Mesenteric fat pad (tissue), 1 donor: ENCODE measurements around the gene ADIG. TPM values are rescaled to one million over a fixed set of nuclear protein-coding genes. Genes with fewer than 3 reads are reported as not detected.

Source experiments
- DNase-seq: peaks from one replicate; pipeline ENCODE4 v3.0.0-alpha.2; 2020; ENCODE audit warnings: low spot score
- long read RNA-seq: library from polyadenylated mRNA; unstranded; transcript quantifications from one replicate; pipeline ENCODE4 v2.0.0, GENCODE V29; 2020
- total RNA-seq: library from RNA; stranded (reverse); fragmentation: NEBNext Ultra II Directional; extraction: Animal tissue kit (Norgen Biotek cat#: 25700); gene quantifications from one replicate; pipeline ENCODE4 v1.2.1, GENCODE V29; 2021
- donor health status: DM: yes; HTN: yes; CAD: no.

Gene ADIG
- not detected for total RNA-seq
- long read RNA-seq, result 0 reads

DNA sequence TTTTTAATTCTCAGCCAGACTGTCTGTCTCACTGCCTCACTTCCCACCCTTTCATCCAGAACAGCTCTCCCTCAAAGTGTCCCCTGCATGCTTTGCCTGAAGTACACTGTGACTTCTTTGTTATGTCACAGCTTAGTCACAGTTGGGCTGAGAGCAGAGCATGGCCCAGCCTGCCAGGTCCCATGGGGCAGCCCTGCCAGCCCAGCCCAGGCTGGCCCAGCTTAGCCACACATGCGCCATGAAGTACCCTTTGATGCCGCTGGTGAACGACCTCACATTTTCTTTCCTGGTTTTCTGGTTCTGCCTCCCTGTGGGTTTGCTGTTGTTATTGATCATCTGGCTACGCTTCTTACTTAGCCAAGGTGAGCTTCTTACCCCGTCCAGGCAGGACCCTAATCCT, at the start of gene ADIG:
Gene ADIG, plus strand, starts transcription at position 185 of the 400 bp plus-strand sequence. Its CDS starts 54 bp downstream, at position 239.
- no peak for DNase-seq

DNA sequence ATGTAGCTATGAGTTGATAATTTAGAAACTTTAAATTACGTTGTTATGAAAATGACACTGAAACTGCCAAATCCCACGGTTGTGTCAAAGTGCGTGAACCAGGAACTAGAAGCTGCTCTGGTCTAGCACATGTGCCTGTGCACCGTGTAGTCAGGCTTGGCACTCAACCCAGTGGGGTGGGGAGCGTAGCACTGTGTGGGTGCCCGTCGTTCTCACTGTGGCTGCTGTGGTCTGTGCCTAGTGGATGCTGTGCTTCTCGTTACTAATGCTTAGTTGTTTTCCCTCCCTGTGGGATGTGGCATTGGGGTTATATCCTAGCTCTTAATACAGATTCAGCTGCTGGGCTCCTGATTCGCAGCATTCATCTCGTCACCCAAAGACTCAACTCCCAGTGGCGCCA, 46.2 kb upstream of the ADIG start:
- DNase-seq, result no peak

DNA sequence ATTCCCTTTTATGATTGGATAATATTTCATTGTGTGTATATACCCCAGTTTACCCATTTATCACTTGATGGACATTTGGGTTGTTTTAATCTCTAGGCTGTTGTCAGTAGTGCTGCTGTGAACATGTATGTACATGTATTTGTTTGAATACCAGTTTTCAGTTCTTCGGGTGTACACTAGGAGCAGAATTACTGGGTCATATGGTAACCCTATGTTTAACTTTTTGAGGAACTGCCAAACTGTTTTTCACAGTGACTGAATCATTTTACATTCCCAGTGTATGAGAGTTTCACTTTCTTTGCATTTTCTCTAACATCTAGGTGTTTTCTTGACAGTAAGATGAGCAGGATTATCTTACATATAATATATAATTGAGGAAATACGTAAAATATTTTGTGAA, 44.7 kb upstream of the ADIG start:
- no peak for DNase-seq

DNA sequence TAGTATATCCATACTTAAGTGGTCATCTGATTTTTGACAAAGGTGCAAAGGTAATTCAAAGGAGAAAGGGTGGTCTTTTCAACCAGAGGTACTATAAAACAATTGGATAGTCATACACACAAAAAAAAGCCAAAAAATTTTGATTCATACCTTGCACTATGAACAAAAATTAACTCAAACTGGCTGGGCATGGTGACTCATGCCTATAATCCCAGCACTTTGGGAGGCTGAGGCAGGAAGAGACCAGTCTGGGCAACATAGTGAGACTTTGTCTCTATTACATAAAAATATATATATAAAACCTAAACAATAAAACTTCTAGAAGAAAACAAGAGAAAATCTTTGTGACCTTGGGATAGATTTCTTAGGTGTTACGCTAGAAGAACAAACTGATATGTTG, 43.8 kb upstream of the ADIG start:
- no peak for DNase-seq

DNA sequence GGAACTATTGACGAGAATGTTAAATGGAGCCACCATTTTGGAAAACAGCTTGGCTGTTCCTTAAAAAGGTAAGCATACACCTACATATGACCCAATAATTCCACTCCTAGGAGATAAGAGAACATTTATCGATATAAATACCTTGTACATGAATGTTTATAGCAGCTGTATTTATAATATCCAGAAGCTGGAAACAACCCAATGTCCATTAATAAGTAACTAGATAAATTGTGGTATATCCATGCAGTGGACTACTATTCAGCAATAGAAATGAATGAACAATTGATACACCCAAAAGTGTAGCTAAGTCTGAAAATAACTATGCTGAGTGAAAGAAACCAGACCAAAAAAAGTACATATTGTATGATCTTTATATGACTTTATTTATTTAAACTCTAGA, 42.2 kb upstream of the ADIG start:
- DNase-seq, result no peak

DNA sequence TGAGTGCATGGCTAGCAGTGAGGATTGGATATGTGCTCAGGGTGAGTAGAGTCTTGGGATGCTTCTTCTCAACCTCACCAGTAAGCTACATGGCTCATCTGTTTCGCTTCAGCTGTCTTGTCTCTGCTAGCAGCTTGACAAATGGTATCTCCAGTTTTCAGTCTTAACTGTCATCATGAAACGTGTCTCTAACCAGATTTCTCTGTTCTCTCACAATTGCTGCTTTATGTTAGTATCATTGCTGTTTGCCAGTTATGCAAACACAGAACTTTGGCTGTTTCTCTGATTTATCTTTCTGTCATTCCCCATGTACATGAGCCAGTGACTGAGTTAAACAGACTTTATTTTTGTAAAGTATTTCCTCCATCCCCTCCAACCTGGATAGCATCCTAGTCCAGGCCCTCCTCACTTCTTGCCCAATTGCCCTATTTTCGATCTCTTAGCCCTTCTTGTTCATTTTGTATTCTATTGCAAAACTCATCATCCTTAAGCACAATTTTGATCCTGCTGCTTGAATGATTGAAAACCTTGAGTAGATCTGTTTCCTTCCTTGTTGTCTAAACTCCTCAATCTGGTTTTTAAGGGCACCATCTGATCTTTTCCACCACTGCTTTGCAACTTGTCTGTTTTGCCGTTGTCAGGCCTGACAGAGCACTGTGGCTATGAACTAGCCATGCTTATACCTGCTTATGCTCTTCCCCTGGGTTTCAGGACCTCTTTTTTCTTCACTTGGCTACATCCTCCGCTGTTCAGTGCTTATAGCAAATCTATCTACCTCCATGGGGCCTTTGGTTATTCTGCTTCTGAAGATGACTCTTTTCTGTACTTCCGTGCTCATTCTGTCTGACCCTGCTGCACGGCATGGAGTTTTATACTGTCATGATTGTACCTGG, 37.7 kb upstream of the ADIG start:
- DNase-seq, result no peak

DNA sequence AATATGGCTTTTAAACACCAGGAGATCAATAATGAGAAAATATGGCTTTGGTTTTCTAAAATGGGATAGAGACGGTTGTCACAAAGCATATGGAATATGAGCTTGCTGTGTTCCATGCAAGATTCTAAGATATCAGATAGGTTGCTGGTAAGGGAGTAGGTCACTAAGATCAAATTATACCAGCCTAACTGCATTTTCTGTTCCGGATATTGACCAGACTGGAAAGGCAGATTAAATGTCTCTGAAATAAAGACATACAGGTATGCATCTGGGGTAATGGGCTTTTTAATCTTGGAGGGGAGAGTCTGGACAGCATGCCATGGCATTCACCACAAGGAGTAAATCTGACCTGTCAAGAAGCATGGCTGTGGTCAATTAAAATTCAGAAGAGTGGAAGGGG, 35.2 kb upstream of the ADIG start:
- no peak for DNase-seq

DNA sequence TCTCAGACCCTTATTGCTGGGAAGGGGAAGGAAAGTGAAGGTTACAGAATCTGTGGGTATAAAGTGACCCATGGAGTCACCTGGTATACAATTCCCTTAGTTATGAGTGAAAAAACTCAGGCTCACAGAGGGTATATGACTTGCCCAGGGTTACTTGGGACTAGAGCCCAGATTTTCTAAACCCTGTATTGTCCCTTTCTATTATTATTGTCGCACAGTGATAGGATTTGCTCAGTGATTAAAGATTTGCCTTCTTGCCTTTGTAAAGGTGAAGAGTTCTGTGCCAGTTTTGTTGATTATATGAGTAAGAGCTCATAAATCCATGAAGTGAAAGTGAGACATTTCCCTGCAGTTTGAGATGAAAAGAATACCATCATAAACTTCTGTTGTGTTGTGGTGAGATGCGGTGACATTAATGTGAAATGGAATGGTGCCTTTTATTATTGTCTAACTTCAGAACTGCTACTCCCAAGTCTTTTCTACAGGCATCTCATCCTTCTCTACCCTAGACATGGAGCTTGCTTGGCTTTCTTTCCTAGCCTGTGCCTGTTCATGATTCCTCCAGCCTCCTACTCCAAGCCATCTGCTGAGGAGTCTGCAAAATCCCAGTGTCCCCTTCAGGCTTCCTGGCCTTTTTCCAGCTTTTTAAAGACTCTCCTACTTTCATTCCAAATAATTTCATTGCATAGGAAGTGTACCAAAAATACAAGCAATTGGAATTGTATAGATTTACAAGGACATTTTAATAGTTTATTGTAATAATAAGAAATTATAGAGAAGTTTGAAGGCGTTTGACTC, 33.5 kb upstream of the ADIG start:
- no peak for DNase-seq

DNA sequence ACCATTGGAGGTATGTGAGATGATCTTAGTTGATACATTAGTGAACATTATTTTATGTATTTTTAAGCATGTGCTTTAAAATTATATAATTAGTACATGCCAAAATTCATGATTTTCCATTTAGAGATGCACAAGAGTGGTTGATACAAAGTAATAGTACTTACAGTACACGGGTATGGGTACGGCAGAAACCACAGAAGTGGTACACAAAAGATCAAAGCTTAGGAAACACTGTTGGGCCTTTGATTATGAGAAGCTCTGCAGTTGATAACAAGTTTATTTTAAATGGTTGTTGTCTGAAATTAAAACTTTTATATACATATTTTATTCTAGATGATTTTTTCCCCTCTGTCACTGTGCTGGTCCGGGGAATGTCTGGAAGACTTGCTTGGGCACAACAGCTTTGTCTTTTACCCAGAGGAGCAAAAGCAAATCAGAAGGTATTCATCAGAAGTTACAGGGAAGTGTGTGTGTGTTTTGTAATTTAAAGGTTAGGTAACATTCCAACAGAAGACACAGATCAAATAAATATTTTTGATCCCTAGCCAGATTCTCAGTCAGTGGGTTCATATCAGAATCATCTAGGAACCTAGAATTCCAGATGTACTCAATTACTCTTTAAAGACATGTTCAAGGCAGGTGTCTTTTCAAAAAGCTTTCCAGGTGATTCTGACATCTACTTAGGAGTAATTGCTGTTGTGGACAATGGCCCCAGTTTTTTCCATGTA, 32.5 kb upstream of the ADIG start:
- DNase-seq, result no peak

DNA sequence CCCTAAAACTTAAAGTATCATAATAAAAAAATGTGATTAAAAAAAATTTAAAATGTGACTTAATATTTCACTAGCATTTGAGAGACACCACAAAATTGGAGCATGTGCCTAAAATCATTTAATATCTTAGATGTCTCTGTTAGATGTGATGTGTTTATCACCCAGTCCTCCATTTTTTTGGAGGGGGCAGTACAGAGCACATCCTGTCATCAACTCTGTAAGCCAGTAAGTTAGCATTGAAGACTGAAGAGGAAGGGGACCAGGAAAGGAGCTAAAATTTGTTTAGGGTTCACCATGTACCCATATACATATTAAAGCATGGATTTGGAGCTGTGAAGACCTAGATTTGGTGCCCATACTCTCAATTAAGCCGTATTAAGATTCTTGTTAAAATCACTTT, 30.7 kb upstream of the ADIG start:
- no peak for DNase-seq

DNA sequence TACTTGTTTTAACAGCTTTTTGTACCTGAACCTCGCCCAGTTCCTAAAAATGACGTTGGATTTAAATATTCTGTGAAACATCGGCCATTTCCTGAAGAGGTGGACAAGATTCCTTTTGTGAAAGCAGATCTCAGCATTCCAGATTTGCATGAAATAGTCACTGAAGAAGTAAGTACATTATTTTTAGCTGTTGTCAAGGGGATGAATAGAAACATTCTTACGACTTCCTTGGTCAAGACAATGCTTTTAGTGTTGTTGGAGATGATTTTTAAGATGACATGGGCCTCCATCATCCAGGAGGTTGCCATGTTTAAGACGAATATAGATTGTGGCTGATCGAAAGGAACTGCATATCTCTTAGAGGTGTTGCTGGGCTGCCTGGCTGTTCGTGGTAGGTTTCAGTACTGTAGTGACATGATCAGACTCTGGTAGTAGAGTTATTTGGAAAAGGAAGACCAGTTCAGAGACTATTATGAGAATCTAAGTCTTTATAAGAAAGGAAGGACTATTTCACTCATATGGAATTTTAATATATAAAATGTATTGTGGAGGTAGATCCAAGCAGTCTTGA, 29.9 kb upstream of the ADIG start:
- DNase-seq, result no peak

DNA sequence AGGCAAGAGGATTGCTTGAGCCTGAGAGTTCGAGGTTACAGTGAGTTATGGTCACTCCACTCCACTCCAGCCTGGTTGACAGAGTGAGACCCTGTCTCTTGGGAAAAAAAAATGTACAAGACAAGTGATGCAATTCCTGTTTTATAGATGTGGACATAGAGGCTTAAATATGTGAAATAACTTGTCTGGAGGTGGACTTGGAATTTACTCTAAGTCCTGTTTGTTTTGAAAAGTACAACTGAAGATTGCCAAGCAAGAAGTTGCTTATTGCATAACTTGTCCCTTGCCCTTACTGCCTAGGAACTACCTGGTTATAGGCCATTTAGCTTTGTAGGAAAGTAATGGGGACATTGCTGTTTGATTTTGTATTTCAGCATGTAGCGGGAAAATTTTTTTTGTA, 26.0 kb upstream of the ADIG start:
- no peak for DNase-seq

DNA sequence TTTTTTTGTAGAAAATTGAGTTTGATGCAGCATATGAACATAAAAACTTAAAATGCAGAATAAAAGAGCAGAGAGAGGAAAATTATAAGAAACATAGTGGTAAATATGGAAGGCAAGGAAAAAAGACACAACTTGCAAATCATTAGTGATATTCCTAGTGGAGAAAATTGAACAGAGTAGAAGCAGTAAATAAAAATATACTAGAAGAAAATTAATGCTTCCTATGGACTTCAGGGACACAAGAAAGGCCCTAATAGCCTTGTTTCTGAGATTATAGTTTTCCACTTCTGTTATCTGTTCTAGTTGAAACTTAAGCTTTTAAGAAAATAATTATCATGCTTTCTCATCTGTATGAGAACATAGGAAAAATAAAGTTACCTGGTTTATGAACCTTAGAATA, 25.6 kb upstream of the ADIG start:
- no peak for DNase-seq

DNA sequence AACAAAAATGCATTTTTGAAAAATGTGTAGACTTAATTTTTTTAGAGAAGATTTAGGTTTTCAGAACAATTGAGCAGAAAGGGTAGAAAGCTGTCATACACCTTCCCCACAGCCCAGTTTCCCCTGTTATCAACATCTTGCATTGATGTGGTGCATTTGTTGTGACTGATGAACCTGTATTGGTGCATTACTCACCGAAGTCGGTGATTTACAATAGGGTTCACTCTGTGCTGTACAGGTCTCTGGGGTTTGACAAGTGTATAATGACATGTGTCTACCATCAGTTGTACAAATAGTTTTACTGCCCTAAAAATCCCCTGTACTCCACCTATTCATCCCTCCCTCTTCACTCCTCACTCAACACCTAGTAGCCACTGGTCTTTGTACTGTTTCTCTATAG, 23.8 kb upstream of the ADIG start:
- no peak for DNase-seq

DNA sequence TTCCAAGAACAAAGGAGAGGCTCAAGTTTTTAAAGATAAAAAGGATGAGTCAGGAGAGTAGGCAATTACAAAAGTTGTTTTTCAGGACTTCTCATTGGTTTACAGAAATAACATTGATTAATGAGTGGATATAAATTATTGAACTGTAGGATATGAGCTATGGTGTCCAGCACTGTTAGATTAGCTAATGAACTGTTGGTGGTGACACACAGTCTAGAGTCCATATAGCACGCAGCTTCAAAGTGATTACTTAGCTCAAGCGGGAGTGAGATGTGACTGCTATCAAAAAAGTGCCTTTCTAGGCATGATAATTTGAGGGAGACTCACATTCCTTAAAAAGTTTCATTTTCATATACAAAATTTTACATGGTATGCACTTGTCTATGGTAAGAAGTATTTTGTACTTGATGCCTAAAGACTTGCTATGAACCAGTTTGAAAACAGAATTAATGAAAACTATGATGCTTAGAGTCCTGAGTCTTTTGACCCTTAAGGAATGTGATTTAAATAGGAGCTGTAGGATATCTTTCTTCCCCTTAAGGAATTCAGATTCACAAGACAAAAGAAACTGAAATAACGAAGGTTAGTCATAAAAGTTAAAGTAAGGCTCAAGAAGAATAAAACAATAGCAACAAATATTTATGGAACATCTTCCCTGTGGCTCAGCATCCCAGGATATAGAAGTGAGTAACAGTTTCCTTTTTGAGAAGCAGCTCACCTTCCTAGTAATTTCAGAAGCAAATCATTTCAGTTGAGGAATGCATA, 22.2 kb upstream of the ADIG start:
- no peak for DNase-seq

DNA sequence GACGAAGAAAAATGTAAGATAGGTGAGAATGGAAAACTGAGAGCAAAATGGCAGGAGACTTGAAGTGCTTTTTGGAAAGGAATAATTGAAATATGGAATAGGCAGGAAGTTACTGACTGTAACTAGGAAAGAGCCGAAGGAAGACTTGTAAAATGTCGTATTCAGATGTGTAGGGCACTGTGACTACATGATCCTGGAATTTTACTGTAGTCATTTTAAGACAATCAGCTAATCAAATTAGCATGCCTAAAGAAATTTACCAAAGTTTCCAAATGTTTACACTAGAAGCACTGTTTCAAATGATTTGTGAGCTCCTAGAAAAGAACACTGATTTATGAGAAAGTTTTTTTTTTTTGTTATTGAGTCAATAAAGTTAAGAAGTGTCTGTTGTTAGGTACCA, 21.2 kb upstream of the ADIG start:
- no peak for DNase-seq

DNA sequence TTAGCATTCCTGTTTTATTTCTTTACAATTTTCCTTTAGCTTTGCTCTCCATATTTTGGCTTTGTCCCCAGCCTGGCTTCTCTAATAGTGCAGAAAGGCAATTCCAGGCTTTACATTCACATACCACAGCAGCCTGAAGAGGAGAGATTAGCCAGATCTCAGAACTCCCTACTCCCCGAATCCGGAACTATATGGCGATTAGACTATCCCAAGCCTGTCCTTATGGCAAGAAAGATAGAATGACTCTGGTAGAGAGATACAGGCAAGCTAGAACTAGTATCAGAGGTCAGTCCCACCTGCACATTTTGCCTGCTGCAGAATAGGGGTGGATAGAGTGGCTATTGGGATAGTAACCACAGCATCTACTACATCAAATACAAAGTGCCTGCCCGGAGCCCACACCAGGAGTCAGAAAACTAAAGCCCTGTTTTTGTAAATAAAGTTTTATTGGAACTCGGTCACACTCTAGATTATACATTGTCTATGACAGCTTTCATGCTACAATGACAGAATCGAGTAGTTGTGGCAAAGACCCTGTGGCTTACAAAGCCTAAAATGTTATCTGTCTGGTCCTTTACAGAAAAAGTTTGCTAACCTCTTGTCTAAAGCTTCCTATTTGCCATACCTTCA, 17.1 kb upstream of the ADIG start:
- DNase-seq, result no peak

DNA sequence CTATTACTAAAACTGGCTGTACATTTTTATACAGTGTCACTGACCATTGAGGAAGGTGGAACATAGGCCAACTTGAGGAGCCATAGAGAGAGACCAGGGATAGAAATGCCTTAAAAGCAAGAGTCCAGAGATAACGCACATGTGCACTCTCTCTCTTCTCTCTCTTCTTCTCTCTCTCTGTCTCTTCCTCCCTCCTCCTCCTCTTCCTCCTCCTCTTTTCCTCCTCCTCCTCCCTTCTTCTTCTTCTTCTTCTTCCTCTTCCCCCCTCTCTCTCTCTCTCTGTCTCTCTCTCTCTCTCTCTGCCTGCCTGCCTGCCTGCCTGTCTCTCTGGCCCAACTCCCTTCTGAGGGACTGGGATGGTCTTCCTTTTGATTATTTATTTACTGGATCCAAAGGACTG, 16.3 kb upstream of the ADIG start:
- DNase-seq, result no peak

DNA sequence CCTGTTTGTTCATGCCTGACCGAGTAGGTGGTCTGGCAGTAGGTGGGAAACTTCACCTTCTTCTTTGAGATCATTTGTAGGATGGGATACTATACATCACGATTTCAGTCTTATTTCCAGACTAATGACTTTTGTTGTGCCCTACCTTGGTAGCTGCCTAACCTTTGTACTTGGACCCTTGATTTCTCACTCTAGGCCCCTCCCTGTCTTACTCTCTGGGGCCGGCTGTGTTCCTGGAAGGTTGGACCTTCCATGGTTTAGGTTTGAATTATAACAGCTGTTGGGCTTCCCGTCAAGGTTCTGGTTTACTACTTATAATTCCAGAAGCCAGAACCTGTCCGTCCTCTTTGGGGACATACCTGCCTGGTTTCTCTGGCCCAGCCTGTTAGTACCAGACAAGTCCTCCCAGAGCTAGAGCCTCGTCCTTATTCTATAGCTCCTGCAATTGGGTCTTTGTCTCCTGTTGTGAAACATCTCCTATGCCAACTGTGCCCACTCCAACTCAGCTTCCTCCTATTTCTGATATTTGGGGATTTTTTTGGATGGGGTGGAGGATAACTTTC, 14.9 kb upstream of the ADIG start:
- DNase-seq, result no peak
